Posterior vena cava (tissue), 2 donors: ENCODE data around the gene RASSF4. TPM values are rescaled to one million over a fixed set of nuclear protein-coding genes. Genes with fewer than 3 reads are reported as not detected.

Experiments
- DNase-seq: peaks from one replicate; pipeline ENCODE4 v3.0.0-alpha.2; 2020; ENCODE audit warnings: low spot score
- intact Hi-C, 2 donors: fragments of 100-400 bp; cut with DNase I; formaldehyde crosslinking; loops; one replicate each; pipeline versions ENCODE4 v1.14.1 to v1.14.2; 2022 to 2023
- total RNA-seq, 2 donors: library from RNA; stranded (reverse); fragmentation: NEBNext Ultra II Directional; extraction: Animal tissue kit (Norgen Biotek cat#: 25700); gene quantifications; one replicate each; pipeline ENCODE4 v1.2.1, GENCODE V29; 2021
- donor health status: DM: yes; HTN: yes; CAD: no.
- donor health status: DM: yes; HTN: yes; CAD: no.

Gene RASSF4
- total RNA-seq, 2 donors from 2014 or later = 15.5 to 37.9 TPM

- DNase-seq = no peak
- intact Hi-C loops = no loop called here
These were observed 33.2 kb downstream of the RASSF4 start for GRCh38 chr10:44992732-44993225.

GRCh38 chr10:44993226-44993921 is 33.8 kb downstream of the RASSF4 start:
- intact Hi-C loops = no loop called here

GRCh38 chr10:44993922-44994751 is 34.5 kb downstream of the RASSF4 start:
- intact Hi-C loops = no loop called here
- no peak for DNase-seq

More at GRCh38 chr10:44993226-44993921, 33.8 kb downstream of the RASSF4 start:
- peak; percentile 74 for DNase-seq

- intact Hi-C loops = no loop called here
- DNase-seq = peak; percentile 74
These were observed 35.3 kb downstream of the RASSF4 start for GRCh38 chr10:44994752-44995530.

GRCh38 chr10:44995581-44995913 is 35.9 kb downstream of the RASSF4 start:
- no peak for DNase-seq
- intact Hi-C loops = no loop called here

- peak; percentile 90 for DNase-seq
- intact Hi-C loops = no loop called here
These were observed 36.5 kb downstream of the RASSF4 start for GRCh38 chr10:44995914-44996669.

- intact Hi-C loops = no loop called here
- DNase-seq = no peak
These were observed 37.6 kb downstream of the RASSF4 start for GRCh38 chr10:44997105-44997748.

- DNase-seq = peak; percentile 75
- intact Hi-C loops = no loop called here
These were observed 38.6 kb downstream of the RASSF4 start for GRCh38 chr10:44998146-44998631.

- DNase-seq = peak; percentile 96
- intact Hi-C loops = no loop called here
These were observed 40.6 kb downstream of the RASSF4 start for GRCh38 chr10:45000138-45000751.

GRCh38 chr10:45000752-45001380 is 41.3 kb downstream of the RASSF4 start, which contains the start of gene ZNF22:
TSS of gene ZNF22 (plus strand) at chr10:45000923. CDS start at chr10:45003369, 2,446 bp downstream.
- DNase-seq = peak; percentile 91
- intact Hi-C loops = no loop called here

- intact Hi-C loops = no loop called here
- peak; percentile 90 for DNase-seq
These were observed 42.0 kb downstream of the RASSF4 start for GRCh38 chr10:45001381-45002148.

GRCh38 chr10:45003432-45004000 is 43.9 kb downstream of the RASSF4 start:
- no peak for DNase-seq
- intact Hi-C loops = no loop called here

GRCh38 chr10:45004661-45005060 is 45.1 kb downstream of the RASSF4 start:
- DNase-seq = no peak
- intact Hi-C loops = no loop called here

- DNase-seq = no peak
- intact Hi-C loops = no loop called here
These were observed 45.7 kb downstream of the RASSF4 start for GRCh38 chr10:45005284-45005683.

GRCh38 chr10:45006276-45007030 is 46.9 kb downstream of the RASSF4 start:
- DNase-seq = no peak
- intact Hi-C loops = no loop called here
